ENCODE data around the gene SGMS2.

DNA sequence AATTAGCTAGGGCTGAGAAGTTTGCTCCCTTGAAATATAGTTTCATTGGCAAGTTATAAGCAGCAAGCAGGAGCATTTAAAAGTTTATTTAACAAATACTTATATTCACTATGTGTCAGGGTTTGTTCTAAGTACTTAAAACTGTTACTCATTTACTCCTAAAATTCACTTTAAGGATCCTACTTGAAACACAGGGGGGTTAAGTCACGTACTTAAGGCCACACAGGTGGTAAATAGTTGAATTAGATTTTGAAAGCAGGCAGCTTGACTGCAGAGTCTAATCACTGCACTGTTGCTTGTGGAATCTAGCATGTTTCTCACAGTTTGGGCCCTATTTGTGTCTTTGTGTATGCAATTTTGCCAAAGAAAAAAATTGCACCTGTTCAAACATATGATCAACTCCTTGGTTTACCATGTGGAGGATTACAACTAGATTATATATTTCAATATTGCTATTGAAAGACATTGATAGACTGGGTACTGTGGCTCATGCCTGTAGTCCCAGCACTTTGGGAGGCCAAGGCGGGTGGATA lies 7.6 kb downstream of the SGMS2 start:
- TF ChIP-seq CTCF (IDR thresholded peaks at IDR 0.05) (no peak), NFYB (CRISPR knock-in tag; conservative IDR thresholded peaks at IDR 0.05; ENCODE audit: low read depth) (no peak), FOXP1 (CRISPR knock-in tag; IDR thresholded peaks at IDR 0.05; ENCODE audit: borderline replicate concordance) (no peak), KAT7 (CRISPR knock-in tag; IDR thresholded peaks at IDR 0.05; ENCODE audit: borderline replicate concordance) (no peak)
